ENCODE measurements around the gene PJVK.
"Not testable (repeated sequence)": the region's sequence is repeated elsewhere in the genome, so short reads cannot be mapped to it uniquely, and the experiment has no call there.

PJVK gene

GRCh38 chr2:178450774-178451525 lies at the start of gene PJVK, which contains the start of gene PRKRA:
TSS of gene PJVK (plus strand) at chr2:178451378. CDS start at chr2:178453410, 2,032 bp downstream.
TSS of gene PRKRA (minus strand) at chr2:178451175. CDS start at chr2:178451030, 145 bp downstream.
- DNase-seq (ENCODE audit: low read depth in 2 of 2), result peak; percentile 96 to 97

- DNase-seq (ENCODE audit: low read depth in 2 of 2), result no peak
These were observed 49.2 kb upstream of the PJVK start for GRCh38 chr2:178401994-178402437.

GRCh38 chr2:178403671-178404306 lies 47.4 kb upstream of the PJVK start:
- DNase-seq (ENCODE audit: low read depth in 2 of 2), result no peak

GRCh38 chr2:178404368-178404767 lies 46.8 kb upstream of the PJVK start:
- no peak for DNase-seq (ENCODE audit: low read depth in 2 of 2)

- DNase-seq (ENCODE audit: low read depth in 2 of 2), result no peak
These were observed 41.9 kb upstream of the PJVK start for GRCh38 chr2:178409261-178409660.

- DNase-seq (ENCODE audit: low read depth in 2 of 2), result no peak
These were observed 39.1 kb upstream of the PJVK start for GRCh38 chr2:178412047-178412446.

- not testable (repeated sequence) for DNase-seq (ENCODE audit: low read depth in 2 of 2)
These were observed 38.7 kb upstream of the PJVK start for GRCh38 chr2:178412453-178412852.

GRCh38 chr2:178413472-178414265 lies 37.5 kb upstream of the PJVK start:
- DNase-seq (ENCODE audit: low read depth in 2 of 2), result peak; percentile 51 to 67

GRCh38 chr2:178414266-178415247 lies 36.6 kb upstream of the PJVK start:
- DNase-seq (ENCODE audit: low read depth in 2 of 2), result peak; percentile 55 to 57

GRCh38 chr2:178415979-178416378 lies 35.2 kb upstream of the PJVK start:
- no peak for DNase-seq (ENCODE audit: low read depth in 2 of 2)

- DNase-seq (ENCODE audit: low read depth in 2 of 2), result no peak
These were observed 33.3 kb upstream of the PJVK start for GRCh38 chr2:178417916-178418315.

GRCh38 chr2:178418426-178418825 lies 32.8 kb upstream of the PJVK start:
- no peak for DNase-seq (ENCODE audit: low read depth in 2 of 2)

- no peak for DNase-seq (ENCODE audit: low read depth in 2 of 2)
These were observed 32.1 kb upstream of the PJVK start for GRCh38 chr2:178419123-178419522.

- no peak for DNase-seq (ENCODE audit: low read depth in 2 of 2)
These were observed 30.6 kb upstream of the PJVK start for GRCh38 chr2:178420463-178420999.

- no peak for DNase-seq (ENCODE audit: low read depth in 2 of 2)
These were observed 29.1 kb upstream of the PJVK start for GRCh38 chr2:178422097-178422496.

GRCh38 chr2:178423746-178424145 lies 27.4 kb upstream of the PJVK start:
- not testable (repeated sequence) for DNase-seq (ENCODE audit: low read depth in 2 of 2)

GRCh38 chr2:178425255-178425827 lies 25.8 kb upstream of the PJVK start:
- DNase-seq (ENCODE audit: low read depth in 2 of 2), result no peak

GRCh38 chr2:178426388-178426787 lies 24.8 kb upstream of the PJVK start:
- no peak for DNase-seq (ENCODE audit: low read depth in 2 of 2)

GRCh38 chr2:178427458-178427857 lies 23.7 kb upstream of the PJVK start:
- no peak for DNase-seq (ENCODE audit: low read depth in 2 of 2)

GRCh38 chr2:178428396-178428806 lies 22.8 kb upstream of the PJVK start:
- DNase-seq (ENCODE audit: low read depth in 2 of 2), result no peak

Data from stimulated activated CD4-positive, alpha-beta T cell treated with anti-CD3 and anti-CD28 coated beads, Interleukin-1b, Interleukin-23, amount 100 ng/mL, for 4 hours (primary cell).